ENCODE results near the gene DPP7. TPM values are rescaled to one million over a fixed set of nuclear protein-coding genes. Genes with fewer than 3 reads are reported as not detected.

DPP7 gene
- total and polyA plus RNA-seq, 4 experiments from 2014 or later, result 135 to 362 (median 282) TPM

DNA sequence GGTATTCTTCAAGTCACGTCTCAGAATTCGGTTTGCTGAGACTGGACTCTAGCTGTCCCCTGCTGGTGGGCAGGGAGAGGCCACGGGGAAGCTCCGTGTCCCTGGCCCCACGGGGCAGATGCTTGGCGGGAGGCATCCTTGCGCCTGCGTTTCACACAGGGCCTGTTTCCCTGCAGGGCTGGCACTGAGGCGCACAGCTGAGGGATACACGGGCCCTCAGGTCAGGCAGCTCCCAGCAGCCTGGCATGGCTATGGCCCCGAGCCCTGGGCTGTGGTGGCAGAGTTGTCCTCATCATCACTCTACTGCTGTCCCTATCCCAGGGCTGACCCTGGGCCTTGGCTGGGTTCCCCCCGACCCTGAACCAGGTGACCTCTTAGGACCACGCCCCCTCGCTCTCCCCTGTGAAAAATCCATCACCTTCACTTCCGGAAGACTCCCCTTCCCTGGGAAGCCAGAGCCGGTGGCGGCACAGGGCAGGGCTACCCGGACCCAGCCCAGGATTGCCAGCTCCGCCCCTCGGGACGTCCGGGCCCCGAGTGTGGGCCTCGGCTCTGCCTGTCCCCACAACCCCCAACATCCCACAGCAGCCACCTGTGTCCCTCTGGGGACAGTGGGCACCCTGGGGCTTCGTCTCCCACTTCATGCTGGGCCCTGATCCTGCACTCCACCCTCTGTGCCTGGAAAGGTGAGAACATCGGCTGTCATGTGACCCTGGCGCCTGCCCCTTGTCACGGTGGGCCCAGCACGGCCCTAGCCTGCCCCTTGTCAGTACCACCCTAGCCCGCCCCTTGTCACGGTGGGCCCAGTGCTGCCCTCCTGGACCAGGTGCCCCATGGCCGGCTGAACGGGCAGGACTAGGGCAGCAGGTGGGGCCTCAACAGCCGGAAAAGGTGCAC lies 5.0 kb downstream of the DPP7 start:
- H3K4me1 Mint-ChIP-seq, result peaks cover 0 to 9% (median 2%) of the 10 kb centered on the region in 4 donors
- no peak overlapping the region for H3K27ac Mint-ChIP-seq
- no peak overlapping the region for H3K27ac ChIP-seq (ENCODE audit: low read depth, low read length)
- H3K9me3 ChIP-seq (ENCODE audit: control insufficient read depth in 1 of 2, low read length in 2 of 2), result no peaks in the 10 kb centered on the region
- H3K27me3 ChIP-seq (ENCODE audit: insufficient read depth, low read length), result no peaks in the 10 kb centered on the region
- H3K4me1 ChIP-seq (ENCODE audit: insufficient read depth, low read length), result peaks cover 7% of the 10 kb centered on the region
- H3K27me3 Mint-ChIP-seq, result no peaks in the 10 kb centered on the region
- DNase-seq, result no peak
- H3K36me3 Mint-ChIP-seq, result peaks cover 3 to 23% of the 10 kb centered on the region in 2 donors
- H3K36me3 ChIP-seq (ENCODE audit: insufficient read depth, low read length), result peaks cover 31% of the 10 kb centered on the region
- no peaks in the 10 kb centered on the region for H3K9me3 Mint-ChIP-seq
- no peak overlapping the region for H3K4me3 ChIP-seq (ENCODE audit: low read length in 2 of 2)
- H3K4me3 Mint-ChIP-seq, result no peak overlapping the region
- POLR2A ChIA-PET (ENCODE audit: partially characterized antibody), result interaction anchor here (2.0 to 2.9 kb wide), 2 partner anchors 14 to 22 kb away, joined by 9 to 11 read pairs; partner anchors contain the start of gene MAN1B1
- CTCF ChIA-PET (ENCODE audit: partially characterized antibody), result interaction anchor here (1.3 kb wide), 1 partner anchor 127 kb away, joined by 3 read pairs; no protein-coding TSS in a partner anchor
- intact Hi-C loops (cut with micrococcal nuclease), result no loop called here

DNA sequence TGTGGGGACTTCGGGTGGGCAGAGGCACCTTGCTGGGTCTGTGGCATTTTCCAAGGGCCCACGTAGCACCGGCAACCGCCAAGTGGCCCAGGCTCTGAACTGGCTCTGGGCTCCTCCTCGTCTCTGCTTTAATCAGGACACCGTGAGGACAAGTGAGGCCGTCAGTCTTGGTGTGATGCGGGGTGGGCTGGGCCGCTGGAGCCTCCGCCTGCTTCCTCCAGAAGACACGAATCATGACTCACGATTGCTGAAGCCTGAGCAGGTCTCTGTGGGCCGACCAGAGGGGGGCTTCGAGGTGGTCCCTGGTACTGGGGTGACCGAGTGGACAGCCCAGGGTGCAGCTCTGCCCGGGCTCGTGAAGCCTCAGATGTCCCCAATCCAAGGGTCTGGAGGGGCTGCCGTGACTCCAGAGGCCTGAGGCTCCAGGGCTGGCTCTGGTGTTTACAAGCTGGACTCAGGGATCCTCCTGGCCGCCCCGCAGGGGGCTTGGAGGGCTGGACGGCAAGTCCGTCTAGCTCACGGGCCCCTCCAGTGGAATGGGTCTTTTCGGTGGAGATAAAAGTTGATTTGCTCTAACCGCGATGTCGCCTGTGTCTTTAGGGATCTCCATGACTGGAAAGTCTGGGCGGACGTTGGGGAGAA lies 5.8 kb downstream of the DPP7 start:
- CTCF ChIA-PET (ENCODE audit: partially characterized antibody), result interaction anchor here (1.0 to 1.3 kb wide), 2 partner anchors 13 to 128 kb away, joined by 3 to 5 read pairs; no protein-coding TSS in a partner anchor
- peaks cover 3 to 23% of the 10 kb centered on the region in 2 donors for H3K36me3 Mint-ChIP-seq

DNA sequence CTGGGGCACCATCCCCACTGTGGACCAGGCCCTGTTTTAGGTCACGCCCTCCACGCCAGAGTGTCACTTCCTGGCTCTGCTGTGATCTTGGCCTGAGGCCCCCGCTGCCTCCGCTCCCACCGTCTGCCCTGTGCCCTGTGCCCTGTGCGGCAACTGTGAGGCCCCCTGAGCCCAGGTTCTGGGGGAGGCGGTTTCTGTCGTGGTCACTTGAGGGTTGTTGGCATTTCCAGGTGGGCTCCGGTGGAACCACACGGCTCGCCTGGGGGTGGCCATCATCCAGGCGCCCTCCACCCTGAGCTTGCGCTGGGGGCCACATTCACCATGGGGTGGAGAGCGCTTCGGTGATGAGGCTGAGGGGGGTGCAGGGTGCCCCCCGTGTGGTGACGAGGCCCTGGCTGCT lies 6.6 kb downstream of the DPP7 start:
- intact Hi-C loops (cut with micrococcal nuclease), result no loop called here
- Histone ChIP-seq H3K4me3 (ENCODE audit: low read length in 2 of 2) (no peak overlapping the region), H3K27ac (ENCODE audit: low read depth, low read length) (no peak overlapping the region), H3K27me3 (ENCODE audit: insufficient read depth, low read length) (no peaks in the 10 kb centered on the region), H3K4me1 (ENCODE audit: insufficient read depth, low read length) (peaks cover under 1% of the 10 kb centered on the region), H3K36me3 (ENCODE audit: insufficient read depth, low read length) (peaks cover 44% of the 10 kb centered on the region), H3K9me3 (ENCODE audit: control insufficient read depth in 1 of 2, low read length in 2 of 2) (no peaks in the 10 kb centered on the region)
- Mint-ChIP-seq H3K36me3 (peaks cover 3 to 23% of the 10 kb centered on the region in 2 donors), H3K4me3 (no peak overlapping the region), H3K9me3 (no peaks in the 10 kb centered on the region), H3K27me3 (no peaks in the 10 kb centered on the region), H3K27ac (no peak overlapping the region), H3K4me1 (peaks cover 0 to 3% (median 1%) of the 10 kb centered on the region in 4 donors)
- POLR2A ChIA-PET (ENCODE audit: partially characterized antibody), result interaction anchor here (2.0 to 2.9 kb wide), 2 partner anchors 12 to 20 kb away, joined by 9 to 11 read pairs; partner anchors contain the start of gene MAN1B1
- DNase-seq, result no peak
- CTCF ChIA-PET (ENCODE audit: partially characterized antibody), result interaction anchor here (1.0 kb wide), 1 partner anchor 12 kb away, joined by 5 read pairs; no protein-coding TSS in a partner anchor

More for the DNA sequence above, 5.8 kb downstream of the DPP7 start:
- Histone ChIP-seq H3K27me3 (ENCODE audit: insufficient read depth, low read length) (no peaks in the 10 kb centered on the region), H3K4me3 (ENCODE audit: low read length in 2 of 2) (no peak overlapping the region), H3K27ac (ENCODE audit: low read depth, low read length) (no peak overlapping the region), H3K36me3 (ENCODE audit: insufficient read depth, low read length) (peaks cover 36% of the 10 kb centered on the region), H3K9me3 (ENCODE audit: control insufficient read depth in 1 of 2, low read length in 2 of 2) (no peaks in the 10 kb centered on the region), H3K4me1 (ENCODE audit: insufficient read depth, low read length) (peaks cover 7% of the 10 kb centered on the region)
- H3K27me3 Mint-ChIP-seq, result no peaks in the 10 kb centered on the region
- H3K27ac Mint-ChIP-seq, result no peak overlapping the region
- intact Hi-C loops (cut with micrococcal nuclease), result no loop called here
- no peaks in the 10 kb centered on the region for H3K9me3 Mint-ChIP-seq
- DNase-seq, result no peak
- no peak overlapping the region for H3K4me3 Mint-ChIP-seq
- POLR2A ChIA-PET (ENCODE audit: partially characterized antibody), result interaction anchor here (2.0 to 2.9 kb wide), 2 partner anchors 13 to 21 kb away, joined by 9 to 11 read pairs; partner anchors contain the start of gene MAN1B1
- H3K4me1 Mint-ChIP-seq, result peaks cover 0 to 9% (median 2%) of the 10 kb centered on the region in 4 donors

DNA sequence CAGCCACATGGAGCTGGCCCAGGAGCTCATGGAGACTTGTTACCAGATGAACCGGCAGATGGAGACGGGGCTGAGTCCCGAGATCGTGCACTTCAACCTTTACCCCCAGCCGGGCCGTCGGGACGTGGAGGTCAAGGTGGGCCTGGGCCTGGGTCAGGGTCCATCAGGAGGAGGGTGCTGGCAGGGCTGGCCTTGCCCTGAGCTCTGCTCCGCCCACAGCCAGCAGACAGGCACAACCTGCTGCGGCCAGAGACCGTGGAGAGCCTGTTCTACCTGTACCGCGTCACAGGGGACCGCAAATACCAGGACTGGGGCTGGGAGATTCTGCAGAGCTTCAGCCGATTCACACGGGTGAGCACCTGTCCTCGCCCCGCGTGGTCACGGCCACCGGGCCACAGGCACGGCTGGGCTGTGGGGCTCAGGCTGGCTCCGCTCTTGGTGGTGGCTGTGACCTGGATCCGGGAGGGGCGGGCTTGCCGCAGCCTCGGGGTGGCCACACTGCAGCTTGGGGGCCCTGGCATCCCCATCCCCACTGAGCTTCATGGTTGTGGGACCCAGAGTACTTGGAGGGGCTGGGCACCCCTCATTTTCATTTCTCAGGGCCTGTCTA lies 7.1 kb downstream of the DPP7 start:
- H3K4me1 Mint-ChIP-seq, result peaks cover 0 to 1% (median 0%) of the 10 kb centered on the region in 4 donors
- ChIA-PET POLR2A (ENCODE audit: partially characterized antibody) (interaction anchor here (2.7 to 2.9 kb wide), 2 partner anchors 12 to 20 kb away, joined by 10 to 11 read pairs; partner anchors contain the start of gene MAN1B1), CTCF (ENCODE audit: partially characterized antibody) (interaction anchor here (1.4 kb wide), 1 partner anchor 12 kb away, joined by 5 read pairs; no protein-coding TSS in a partner anchor)
- no peak overlapping the region for H3K4me3 Mint-ChIP-seq
- no peaks in the 10 kb centered on the region for H3K9me3 ChIP-seq (ENCODE audit: control insufficient read depth in 1 of 2, low read length in 2 of 2)
- no peaks in the 10 kb centered on the region for H3K27me3 Mint-ChIP-seq
- H3K36me3 Mint-ChIP-seq, result peaks cover 3 to 23% of the 10 kb centered on the region in 2 donors
- intact Hi-C loops (cut with micrococcal nuclease), result no loop called here
- peaks cover 50% of the 10 kb centered on the region for H3K36me3 ChIP-seq (ENCODE audit: insufficient read depth, low read length)
- H3K9me3 Mint-ChIP-seq, result no peaks in the 10 kb centered on the region
- H3K27me3 ChIP-seq (ENCODE audit: insufficient read depth, low read length), result no peaks in the 10 kb centered on the region
- H3K4me1 ChIP-seq (ENCODE audit: insufficient read depth, low read length), result no peaks in the 10 kb centered on the region
- H3K27ac Mint-ChIP-seq, result no peak overlapping the region
- no peak for DNase-seq
- no peak overlapping the region for H3K27ac ChIP-seq (ENCODE audit: low read depth, low read length)
- H3K4me3 ChIP-seq (ENCODE audit: low read length in 2 of 2), result no peak overlapping the region

DNA sequence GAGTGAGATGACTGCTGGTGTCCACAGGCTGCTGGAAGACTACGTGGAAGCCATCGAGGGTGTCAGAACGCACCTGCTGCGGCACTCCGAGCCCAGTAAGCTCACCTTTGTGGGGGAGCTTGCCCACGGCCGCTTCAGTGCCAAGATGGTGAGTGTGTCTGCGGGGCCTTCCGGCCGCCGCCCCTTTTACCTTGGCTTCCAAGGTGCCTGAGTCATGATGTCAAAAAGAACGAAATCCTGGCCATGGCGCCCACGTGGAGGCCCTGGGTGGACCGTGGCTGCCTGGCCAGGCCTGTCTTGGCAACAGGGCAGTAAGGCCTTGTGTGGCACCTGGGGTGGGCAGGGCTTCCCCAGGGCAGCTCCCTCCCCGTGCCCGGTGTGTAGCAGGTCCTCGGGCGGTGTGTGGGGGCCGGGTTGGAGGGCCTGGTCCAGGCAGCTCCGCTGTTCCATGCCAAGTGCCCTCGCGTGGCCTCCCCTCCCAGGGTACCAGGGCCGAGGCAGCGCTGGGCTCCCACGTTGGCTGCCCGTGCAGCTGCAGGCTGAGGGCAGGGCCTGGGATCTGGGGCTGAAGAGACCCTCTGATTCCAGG lies 7.8 kb downstream of the DPP7 start:
- Histone ChIP-seq H3K27ac (ENCODE audit: low read depth, low read length) (no peak overlapping the region), H3K4me1 (ENCODE audit: insufficient read depth, low read length) (no peaks in the 10 kb centered on the region), H3K27me3 (ENCODE audit: insufficient read depth, low read length) (no peaks in the 10 kb centered on the region), H3K36me3 (ENCODE audit: insufficient read depth, low read length) (peaks cover 56% of the 10 kb centered on the region), H3K9me3 (ENCODE audit: control insufficient read depth in 1 of 2, low read length in 2 of 2) (no peaks in the 10 kb centered on the region), H3K4me3 (ENCODE audit: low read length in 2 of 2) (no peak overlapping the region)
- Mint-ChIP-seq H3K4me3 (no peak overlapping the region), H3K27me3 (no peaks in the 10 kb centered on the region), H3K36me3 (peaks cover 3 to 23% of the 10 kb centered on the region in 2 donors), H3K4me1 (peaks cover 0 to 1% (median 0%) of the 10 kb centered on the region in 4 donors), H3K9me3 (no peaks in the 10 kb centered on the region), H3K27ac (no peak overlapping the region)
- DNase-seq, result no peak
- intact Hi-C loops (cut with micrococcal nuclease), result no loop called here
- CTCF ChIA-PET (ENCODE audit: partially characterized antibody), result interaction anchor here (1.4 kb wide), 1 partner anchor 11 kb away, joined by 5 read pairs; no protein-coding TSS in a partner anchor
- POLR2A ChIA-PET (ENCODE audit: partially characterized antibody), result interaction anchor here (1.2 to 2.7 kb wide), 2 partner anchors 11 to 20 kb away, joined by 3 to 10 read pairs; partner anchors contain the start of gene MAN1B1

DNA sequence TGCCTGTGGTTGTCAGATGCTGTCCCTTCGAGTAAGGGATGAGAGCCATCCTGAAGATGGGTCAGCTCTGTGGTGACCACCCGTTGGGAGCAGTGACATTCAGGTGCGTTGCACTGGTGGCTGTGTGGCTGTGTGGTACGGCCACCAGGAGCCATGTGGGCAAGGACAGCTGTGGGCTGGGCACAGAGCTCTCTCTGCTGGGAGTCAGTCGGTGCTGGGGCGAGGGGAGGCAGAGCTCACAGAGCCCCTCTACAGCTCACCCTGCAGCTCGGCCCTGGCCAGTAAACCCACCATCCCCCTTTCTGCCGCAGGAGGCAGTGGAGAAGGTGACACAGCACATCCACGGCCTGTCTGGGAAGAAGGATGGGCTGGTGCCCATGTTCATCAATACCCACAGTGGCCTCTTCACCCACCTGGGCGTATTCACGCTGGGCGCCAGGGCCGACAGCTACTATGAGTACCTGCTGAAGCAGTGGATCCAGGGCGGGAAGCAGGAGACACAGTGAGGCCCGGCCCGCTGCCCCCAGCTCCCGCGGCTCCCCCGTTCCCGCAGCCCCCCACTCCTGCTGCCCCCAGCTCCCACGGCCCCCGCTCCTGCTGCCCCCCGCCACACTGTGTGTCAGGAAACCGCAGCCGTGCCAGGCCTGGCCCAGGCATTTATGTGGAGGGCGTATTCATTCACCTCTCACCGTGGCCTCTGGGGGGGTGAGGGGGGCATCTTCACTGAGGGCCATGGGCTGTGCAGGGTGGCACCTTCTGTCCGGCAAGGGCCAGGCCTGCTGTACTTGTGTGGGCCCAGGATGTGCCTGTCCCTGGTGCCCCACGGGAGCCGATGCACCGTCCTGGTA lies 8.5 kb downstream of the DPP7 start:
- no peak overlapping the region for H3K4me3 ChIP-seq (ENCODE audit: low read length in 2 of 2)
- POLR2A ChIA-PET (ENCODE audit: partially characterized antibody), result interaction anchor here (1.2 to 2.7 kb wide), 2 partner anchors 11 to 20 kb away, joined by 3 to 10 read pairs; partner anchors contain the start of gene MAN1B1
- peaks cover 63% of the 10 kb centered on the region for H3K36me3 ChIP-seq (ENCODE audit: insufficient read depth, low read length)
- H3K9me3 Mint-ChIP-seq, result no peaks in the 10 kb centered on the region
- H3K27me3 ChIP-seq (ENCODE audit: insufficient read depth, low read length), result no peaks in the 10 kb centered on the region
- H3K4me1 ChIP-seq (ENCODE audit: insufficient read depth, low read length), result no peaks in the 10 kb centered on the region
- no peaks in the 10 kb centered on the region for H3K9me3 ChIP-seq (ENCODE audit: control insufficient read depth in 1 of 2, low read length in 2 of 2)
- peaks cover 0 to 1% (median 0%) of the 10 kb centered on the region in 4 donors for H3K4me1 Mint-ChIP-seq
- H3K4me3 Mint-ChIP-seq, result no peak overlapping the region
- DNase-seq, result no peak
- H3K27ac ChIP-seq (ENCODE audit: low read depth, low read length), result no peak overlapping the region
- H3K27me3 Mint-ChIP-seq, result no peaks in the 10 kb centered on the region
- no peak overlapping the region for H3K27ac Mint-ChIP-seq
- intact Hi-C loops (cut with micrococcal nuclease), result no loop called here
- H3K36me3 Mint-ChIP-seq, result peaks cover 3 to 19% of the 10 kb centered on the region in 2 donors
- CTCF ChIA-PET (ENCODE audit: partially characterized antibody), result interaction anchor here (1.4 kb wide), 2 partner anchors 10 to 38 kb away, joined by 5 read pairs; no protein-coding TSS in a partner anchor

Data from CD4-positive, alpha-beta memory T cell (primary cell).